ENCODE results near the gene UBE4A. TPM values are rescaled to one million over a fixed set of nuclear protein-coding genes. Genes with fewer than 3 reads are reported as not detected.

The UBE4A gene
- total RNA-seq, 1 donor from 2014 or later: 44.0 TPM

GRCh38 chr11:118439646-118440045 is 80.2 kb downstream of the UBE4A start:
- H3K36me3 Mint-ChIP-seq (ENCODE audit: unreplicated experiment): no peaks in the 10 kb centered on the region
- no peak overlapping the region for H3K27ac Mint-ChIP-seq (ENCODE audit: unreplicated experiment)
- peaks cover 40% of the 10 kb centered on the region for H3K4me1 Mint-ChIP-seq (ENCODE audit: low read depth, unreplicated experiment)
- no peak for TF ChIP-seq CTCF (IDR thresholded peaks at IDR 0.05; ENCODE audit: partially characterized antibody, unreplicated experiment)
- H3K9me3 Mint-ChIP-seq (ENCODE audit: unreplicated experiment): peaks cover 6% of the 10 kb centered on the region
- peak overlapping the region; percentile 95 for H3K4me3 Mint-ChIP-seq (ENCODE audit: unreplicated experiment)
- no peak for DNase-seq
- H3K27me3 Mint-ChIP-seq (ENCODE audit: unreplicated experiment): peaks cover 9% of the 10 kb centered on the region

GRCh38 chr11:118441770-118442275 is 82.4 kb downstream of the UBE4A start:
- Mint-ChIP-seq H3K9me3 (ENCODE audit: unreplicated experiment) (peaks cover 2% of the 10 kb centered on the region), H3K4me1 (ENCODE audit: low read depth, unreplicated experiment) (peaks cover 40% of the 10 kb centered on the region), H3K36me3 (ENCODE audit: unreplicated experiment) (no peaks in the 10 kb centered on the region), H3K27ac (ENCODE audit: unreplicated experiment) (no peak overlapping the region), H3K4me3 (ENCODE audit: unreplicated experiment) (peak overlapping the region; percentile 56), H3K27me3 (ENCODE audit: unreplicated experiment) (peaks cover 7% of the 10 kb centered on the region)
- no peak for TF ChIP-seq CTCF (IDR thresholded peaks at IDR 0.05; ENCODE audit: partially characterized antibody, unreplicated experiment)
- no peak for DNase-seq

- H3K36me3 Mint-ChIP-seq (ENCODE audit: unreplicated experiment): no peaks in the 10 kb centered on the region
- H3K4me3 Mint-ChIP-seq (ENCODE audit: unreplicated experiment): peak overlapping the region; percentile 56
- peaks cover 2% of the 10 kb centered on the region for H3K9me3 Mint-ChIP-seq (ENCODE audit: unreplicated experiment)
- DNase-seq: no peak
- peaks cover 40% of the 10 kb centered on the region for H3K4me1 Mint-ChIP-seq (ENCODE audit: low read depth, unreplicated experiment)
- H3K27ac Mint-ChIP-seq (ENCODE audit: unreplicated experiment): no peak overlapping the region
- peaks cover 4% of the 10 kb centered on the region for H3K27me3 Mint-ChIP-seq (ENCODE audit: unreplicated experiment)
- TF ChIP-seq CTCF (IDR thresholded peaks at IDR 0.05; ENCODE audit: partially characterized antibody, unreplicated experiment): no peak
Observed at GRCh38 chr11:118442301-118442700, 82.9 kb downstream of the UBE4A start.

- Mint-ChIP-seq H3K36me3 (ENCODE audit: unreplicated experiment) (no peaks in the 10 kb centered on the region), H3K4me3 (ENCODE audit: unreplicated experiment) (peak overlapping the region; percentile 48), H3K4me1 (ENCODE audit: low read depth, unreplicated experiment) (peaks cover 40% of the 10 kb centered on the region), H3K27ac (ENCODE audit: unreplicated experiment) (no peak overlapping the region), H3K27me3 (ENCODE audit: unreplicated experiment) (peaks cover 2% of the 10 kb centered on the region), H3K9me3 (ENCODE audit: unreplicated experiment) (peaks cover under 1% of the 10 kb centered on the region)
- no peak for DNase-seq
- TF ChIP-seq CTCF (IDR thresholded peaks at IDR 0.05; ENCODE audit: partially characterized antibody, unreplicated experiment): no peak
Observed at GRCh38 chr11:118442908-118443589, 83.6 kb downstream of the UBE4A start.

- Mint-ChIP-seq H3K27ac (ENCODE audit: unreplicated experiment) (no peak overlapping the region), H3K4me1 (ENCODE audit: low read depth, unreplicated experiment) (peaks cover 40% of the 10 kb centered on the region), H3K36me3 (ENCODE audit: unreplicated experiment) (no peaks in the 10 kb centered on the region), H3K27me3 (ENCODE audit: unreplicated experiment) (peaks cover 2% of the 10 kb centered on the region), H3K9me3 (ENCODE audit: unreplicated experiment) (no peaks in the 10 kb centered on the region), H3K4me3 (ENCODE audit: unreplicated experiment) (peak overlapping the region; percentile 48)
- DNase-seq: no peak
- TF ChIP-seq CTCF (IDR thresholded peaks at IDR 0.05; ENCODE audit: partially characterized antibody, unreplicated experiment): no peak
Observed at GRCh38 chr11:118443590-118444218, 84.3 kb downstream of the UBE4A start.

All from glutamatergic neuron (in vitro differentiated cells).